ENCODE measurements around the gene IL5RA.

Gene IL5RA

GRCh38 chr3:3107858-3108257 is 2.3 kb downstream of the IL5RA start:
- H3K27ac ChIP-seq (replicated peaks): no peak overlapping the region
- H3K4me3 ChIP-seq (replicated peaks; ENCODE audit: insufficient read depth, low read length): no peak overlapping the region
- H3K27me3 ChIP-seq (ENCODE audit: insufficient read depth, poor library complexity, severe bottlenecking): no peaks in the 10 kb centered on the region
- no peak for DNase-seq (ENCODE audit: low read depth in 1 of 2, low spot score in 1 of 2)
- TF ChIP-seq SPI1 (IDR thresholded peaks at IDR 0.05; ENCODE audit: borderline replicate concordance, low read depth) (no peak), GABPA (IDR thresholded peaks at IDR 0.05; ENCODE audit: low read depth) (no peak), REST (IDR thresholded peaks at IDR 0.05; ENCODE audit: insufficient replicate concordance, low read depth) (no peak), POLR2AphosphoS5 (IDR thresholded peaks at IDR 0.05; ENCODE audit: low read depth) (no peak)
- TF ChIP-seq, protein P1, sequence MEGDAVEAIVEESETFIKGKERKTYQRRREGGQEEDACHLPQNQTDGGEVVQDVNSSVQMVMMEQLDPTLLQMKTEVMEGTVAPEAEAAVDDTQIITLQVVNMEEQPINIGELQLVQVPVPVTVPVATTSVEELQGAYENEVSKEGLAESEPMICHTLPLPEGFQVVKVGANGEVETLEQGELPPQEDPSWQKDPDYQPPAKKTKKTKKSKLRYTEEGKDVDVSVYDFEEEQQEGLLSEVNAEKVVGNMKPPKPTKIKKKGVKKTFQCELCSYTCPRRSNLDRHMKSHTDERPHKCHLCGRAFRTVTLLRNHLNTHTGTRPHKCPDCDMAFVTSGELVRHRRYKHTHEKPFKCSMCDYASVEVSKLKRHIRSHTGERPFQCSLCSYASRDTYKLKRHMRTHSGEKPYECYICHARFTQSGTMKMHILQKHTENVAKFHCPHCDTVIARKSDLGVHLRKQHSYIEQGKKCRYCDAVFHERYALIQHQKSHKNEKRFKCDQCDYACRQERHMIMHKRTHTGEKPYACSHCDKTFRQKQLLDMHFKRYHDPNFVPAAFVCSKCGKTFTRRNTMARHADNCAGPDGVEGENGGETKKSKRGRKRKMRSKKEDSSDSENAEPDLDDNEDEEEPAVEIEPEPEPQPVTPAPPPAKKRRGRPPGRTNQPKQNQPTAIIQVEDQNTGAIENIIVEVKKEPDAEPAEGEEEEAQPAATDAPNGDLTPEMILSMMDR (IDR thresholded peaks at IDR 0.05; ENCODE audit: insufficient read depth, low read length): no peak

- Histone ChIP-seq H3K27me3 (ENCODE audit: insufficient read depth, poor library complexity, severe bottlenecking) (no peaks in the 10 kb centered on the region), H3K27ac (replicated peaks) (no peak overlapping the region), H3K4me3 (replicated peaks; ENCODE audit: insufficient read depth, low read length) (no peak overlapping the region)
- no peak for TF ChIP-seq REST (IDR thresholded peaks at IDR 0.05; ENCODE audit: insufficient replicate concordance, low read depth)
- TF ChIP-seq POLR2AphosphoS5 (IDR thresholded peaks at IDR 0.05; ENCODE audit: low read depth): no peak
- TF ChIP-seq, protein P1 (IDR thresholded peaks at IDR 0.05; ENCODE audit: insufficient read depth, low read length): no peak
- no peak for TF ChIP-seq GABPA (IDR thresholded peaks at IDR 0.05; ENCODE audit: low read depth)
- no peak for TF ChIP-seq SPI1 (IDR thresholded peaks at IDR 0.05; ENCODE audit: borderline replicate concordance, low read depth)
- no peak for DNase-seq (ENCODE audit: low read depth in 1 of 2, low spot score in 1 of 2)
Observed at GRCh38 chr3:3107181-3107580, 3.0 kb downstream of the IL5RA start.

DNA sequence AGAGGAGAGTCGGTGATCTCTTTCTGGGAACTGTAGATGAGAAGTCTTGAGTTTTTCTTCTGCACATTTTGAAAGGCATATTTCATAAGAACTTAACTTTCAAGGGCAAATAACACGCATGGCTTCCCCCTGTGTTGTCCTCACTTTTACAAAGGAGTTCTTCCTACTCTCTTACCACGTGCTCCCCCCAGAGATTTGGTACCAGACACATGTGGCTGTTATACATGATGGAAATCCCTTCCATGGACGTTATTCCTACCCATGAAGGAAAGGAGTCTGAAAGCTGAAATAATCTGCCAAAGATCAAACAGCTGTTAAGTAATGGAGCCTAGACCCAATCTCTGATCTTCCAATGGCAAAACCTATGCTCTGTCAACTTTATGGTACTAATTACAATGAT is 4.4 kb downstream of the IL5RA start:
- no peak overlapping the region for H3K27ac ChIP-seq (replicated peaks)
- no peak overlapping the region for H3K4me3 ChIP-seq (replicated peaks; ENCODE audit: insufficient read depth, low read length)
- TF ChIP-seq REST (IDR thresholded peaks at IDR 0.05; ENCODE audit: insufficient replicate concordance, low read depth) (no peak), GABPA (IDR thresholded peaks at IDR 0.05; ENCODE audit: low read depth) (no peak), POLR2AphosphoS5 (IDR thresholded peaks at IDR 0.05; ENCODE audit: low read depth) (no peak), SPI1 (IDR thresholded peaks at IDR 0.05; ENCODE audit: borderline replicate concordance, low read depth) (no peak)
- TF ChIP-seq, protein P1 (IDR thresholded peaks at IDR 0.05; ENCODE audit: insufficient read depth, low read length): no peak
- no peak for DNase-seq (ENCODE audit: low read depth in 1 of 2, low spot score in 1 of 2)
- H3K27me3 ChIP-seq (ENCODE audit: insufficient read depth, poor library complexity, severe bottlenecking): no peaks in the 10 kb centered on the region

All from HL-60 (cell line).